ENCODE results near the gene DBF4. TPM values are rescaled to one million over a fixed set of nuclear protein-coding genes. Genes with fewer than 3 reads are reported as not detected.

Gene DBF4
- total RNA-seq (2016; rRNA removed; fragmentation: Illumina TruSeq; extraction: Trizol) (64.4 and 90.0 TPM in 2 replicates), polyA plus RNA-seq (2011; rRNA removed) (3.4 and 5.0 TPM in 2 replicates), polyA minus RNA-seq (2011; rRNA and poly(A)+ RNA removed; ENCODE audit: low replicate concordance) (4.9 and 6.2 TPM in 2 replicates), Bru-seq, nascent RNA (percentile 80 among the genes with signal in this experiment), BruChase-seq, experiment 1, labeled RNA remaining after a 6-hour chase (percentile 71 among the genes with signal in this experiment), BruChase-seq, experiment 2, labeled RNA remaining after a 2-hour chase (percentile 83 among the genes with signal in this experiment)
- total RNA-seq (2016; cell fraction: cytosol; rRNA removed; fragmentation: Illumina TruSeq; extraction: Trizol; ENCODE audit: low read depth), result 10.0 and 14.0 TPM in 2 replicates
- total RNA-seq (2016; cell fraction: insoluble cytoplasmic fraction; rRNA removed; fragmentation: Illumina TruSeq; extraction: Trizol), result 65.7 and 94.3 TPM in 2 replicates
- total RNA-seq (2016; cell fraction: membrane; rRNA removed; fragmentation: Illumina TruSeq; extraction: Trizol), result 45.8 and 47.1 TPM in 2 replicates
- total RNA-seq (2016; cell fraction: nucleus; rRNA removed; fragmentation: Illumina TruSeq; extraction: Trizol), result 44.3 and 48.5 TPM in 2 replicates
- polyA plus RNA-seq (2011; cell fraction: cytosol; rRNA removed), result 2.1 and 2.5 TPM in 2 replicates
- 4.2 and 4.4 TPM in 2 replicates for polyA plus RNA-seq (2011; cell fraction: nucleus; rRNA removed)
- 10.6 and 19.9 TPM in 2 replicates for polyA plus RNA-seq (2012)
- 7.9 and 8.7 TPM in 2 replicates for polyA plus RNA-seq (2016; cell fraction: cytosol; fragmentation: Illumina TruSeq; extraction: Trizol; ENCODE audit: low read depth)
- polyA plus RNA-seq (2016; cell fraction: insoluble cytoplasmic fraction; fragmentation: Illumina TruSeq; extraction: Trizol; ENCODE audit: low read depth), result 69.8 and 79.5 TPM in 2 replicates
- 20.8 and 20.9 TPM in 2 replicates for polyA plus RNA-seq (2016; cell fraction: membrane; fragmentation: Illumina TruSeq; extraction: Trizol; ENCODE audit: low read depth)
- polyA plus RNA-seq (2016; cell fraction: nucleus; fragmentation: Illumina TruSeq; extraction: Trizol; ENCODE audit: insufficient read depth, low read depth), result 51.9 and 59.2 TPM in 2 replicates
- polyA minus RNA-seq (2011; cell fraction: cytosol; rRNA and poly(A)+ RNA removed), result 4.4 and 8.9 TPM in 2 replicates
- polyA minus RNA-seq (2011; cell fraction: nucleus; rRNA and poly(A)+ RNA removed), result 20.8 and 24.7 TPM in 2 replicates
- long read RNA-seq, experiment 1, partial matches to known transcripts, result 3 of 16 reads
- long read RNA-seq, experiment 1, other reads (novel, unspliced or antisense), result 7 of 16 reads
- long read RNA-seq, experiment 2, partial matches to known transcripts, result 18 of 27 reads
- long read RNA-seq, experiment 2, other reads (novel, unspliced or antisense), result 3 of 27 reads

- peak; percentile 97 for ATAC-seq
- no peaks in the 10 kb centered on the region; a peak in 1 of 5 replicates for H3K27me3 ChIP-seq (ENCODE audit: control insufficient read depth in 1 of 2, insufficient read depth in 2 of 2, low read length in 2 of 2)
- H3K79me2 ChIP-seq (ENCODE audit: insufficient read depth, low read length), result peaks cover 75% of the 10 kb centered on the region
- no TSS peak for BruUV-seq (replicated peaks)
- POLR2A ChIA-PET, result interaction anchor here (1.0 kb wide), 2 partner anchors 307 to 412 kb away, joined by 3 read pairs; no protein-coding TSS in a partner anchor
- CTCF ChIA-PET (ENCODE audit: low intra/inter-chr PET ratio, low total read pairs), result no interaction called here
- H3K4me3 ChIP-seq (replicated peaks in 1 of 3; ENCODE audit: insufficient read depth in 1 of 3, low read depth in 2 of 3, low read length in 3 of 3), result peak within 1 kb of the TSS; percentile 86 to 92 (median 92)
- peaks cover 2 to 10% of the 10 kb centered on the region in 2 experiments; a peak in 3 of 5 replicates for H3K36me3 ChIP-seq (replicated peaks in 1 of 2; ENCODE audit: control insufficient read depth in 1 of 2, insufficient read depth in 2 of 2, low read length in 2 of 2)
- FAIRE-seq, result no peak
- H3K4me1 ChIP-seq (ENCODE audit: insufficient read depth, low read length), result peaks cover 53% of the 10 kb centered on the region
- H3K9ac ChIP-seq (ENCODE audit: insufficient read depth, low read depth, low read length), result peak within 1 kb of the TSS; percentile 89
- peak within 1 kb of the TSS; percentile 66 for H2AFZ ChIP-seq (ENCODE audit: low read length)
- peak within 1 kb of the TSS; percentile 84 for H3K4me2 ChIP-seq (ENCODE audit: low read depth, low read length)
- intact Hi-C loops (cut with micrococcal nuclease; ENCODE audit: unreplicated experiment), result loop anchor here (5.0 to 10.0 kb wide), 3 partner anchors 249 to 561 kb away; partner anchors contain the start of genes CROT and RUNDC3B
- no peaks in the 10 kb centered on the region for H4K20me1 ChIP-seq (ENCODE audit: insufficient read depth, low read length)
- DNase-seq (ENCODE audit: low spot score), result peak; percentile 93
- peak within 1 kb of the TSS; percentile 97 for H3K27ac ChIP-seq (ENCODE audit: extremely low read length, insufficient read depth, low read length)
- 1% methylated on average over 23 of the region's 84 CpGs for WGBS (ENCODE audit: low lambda C conversion rate)
- in situ Hi-C loops (cut with HindIII; ENCODE audit: extremely low pct_ligation_motif_present, low pct_unique_long_range_greater_than_20kb), result loop anchor here (10.0 kb wide), 1 partner anchor 531 kb away; the partner anchor contains the start of gene CROT
- H3K9me3 ChIP-seq (ENCODE audit: low read length), result no peaks in the 10 kb centered on the region
- no peak for TF ChIP-seq ZNF3 (CRISPR knock-in tag; IDR thresholded peaks at IDR 0.05)
- no peak; the same call in 1 of the 2 replicates for TF ChIP-seq ZNF235 (CRISPR knock-in tag; IDR thresholded peaks at IDR 0.05; ENCODE audit: borderline replicate concordance)
- TF ChIP-seq RBM39 (IDR thresholded peaks at IDR 0.05; ENCODE audit: low read depth, low read length, poor library complexity, severe bottlenecking), result peak; percentile 84
- TF ChIP-seq POLR2AphosphoS5 (IDR thresholded peaks at IDR 0.05; ENCODE audit: low read depth, low read length), result peak; percentile 59; the same call in 1 of the 2 replicates
- TF ChIP-seq ZFP1 (CRISPR knock-in tag; IDR thresholded peaks at IDR 0.05), result no peak
- no peak for TF ChIP-seq ZNF263 (CRISPR knock-in tag; IDR thresholded peaks at IDR 0.05)
- TF ChIP-seq PLRG1 (conservative IDR thresholded peaks at IDR 0.05), result no peak
- no peak for TF ChIP-seq PCBP2 (optimal IDR thresholded peaks at IDR 0.05; ENCODE audit: low read depth, low read length, poor library complexity, severe bottlenecking)
- no peak for TF ChIP-seq ZNF83 (CRISPR knock-in tag; IDR thresholded peaks at IDR 0.05; ENCODE audit: borderline replicate concordance)
- TF ChIP-seq HNF4A (CRISPR knock-in tag; IDR thresholded peaks at IDR 0.05), result 0 out of 2 replicates have a peak, but pooled peaks have one; percentile 11
- TF ChIP-seq KMT2B (CRISPR knock-in tag; IDR thresholded peaks at IDR 0.05), result peak; percentile 87
- TF ChIP-seq ESRRA (CRISPR knock-in tag; IDR thresholded peaks at IDR 0.05; ENCODE audit: low read depth), result peak; percentile 34; the same call in 1 of the 2 replicates
- no peak for TF ChIP-seq NFIB (CRISPR knock-in tag; IDR thresholded peaks at IDR 0.05; ENCODE audit: borderline replicate concordance)
- no peak for TF ChIP-seq CC2D1A (CRISPR knock-in tag; IDR thresholded peaks at IDR 0.05)
- peak; percentile 94 for TF ChIP-seq CREB3 (CRISPR knock-in tag; IDR thresholded peaks at IDR 0.05)
- no peak for TF ChIP-seq MLLT10 (CRISPR knock-in tag; IDR thresholded peaks at IDR 0.05)
- TF ChIP-seq DR1 (CRISPR knock-in tag; IDR thresholded peaks at IDR 0.05), result no peak; the same call in none of the 2 replicates
- TF ChIP-seq ZNF292 (CRISPR knock-in tag; IDR thresholded peaks at IDR 0.05; ENCODE audit: borderline replicate concordance, low read depth), result peak; percentile 78; the same call in 1 of the 2 replicates
Measured at GRCh38 chr7:87876040-87876868, at the start of gene DBF4, which contains the start of gene SLC25A40. DBF4 (plus strand) TSS chr7:87876493; CDS start chr7:87876733, 240 bp downstream. SLC25A40 (minus strand) TSS chr7:87876360; CDS start chr7:87858727, 17,633 bp downstream.
